Measurements from ENCODE around the gene PLPP3.

GRCh38 chr1:56550859-56551188, 28.5 kb downstream of the PLPP3 start:
- TF ChIP-seq CTCF (IDR thresholded peaks at IDR 0.05; ENCODE audit: poor library complexity): no peak
- TF ChIP-seq EZH2 (IDR thresholded peaks at IDR 0.05; ENCODE audit: borderline replicate concordance): no peak
- TF ChIP-seq EZH2phosphoT487 (IDR thresholded peaks at IDR 0.05; ENCODE audit: low read depth, severe bottlenecking, unreplicated experiment): no peak
